ENCODE results near the gene ZDBF2. TPM values are rescaled to one million over a fixed set of nuclear protein-coding genes. Genes with fewer than 3 reads are reported as not detected.

ZDBF2 gene
- total and polyA plus RNA-seq, 2 of the 8 experiments (the other 6 are each of a cell fraction or from before 2014, with no cell fraction given), result 1.5 to 17.2 TPM

DNA sequence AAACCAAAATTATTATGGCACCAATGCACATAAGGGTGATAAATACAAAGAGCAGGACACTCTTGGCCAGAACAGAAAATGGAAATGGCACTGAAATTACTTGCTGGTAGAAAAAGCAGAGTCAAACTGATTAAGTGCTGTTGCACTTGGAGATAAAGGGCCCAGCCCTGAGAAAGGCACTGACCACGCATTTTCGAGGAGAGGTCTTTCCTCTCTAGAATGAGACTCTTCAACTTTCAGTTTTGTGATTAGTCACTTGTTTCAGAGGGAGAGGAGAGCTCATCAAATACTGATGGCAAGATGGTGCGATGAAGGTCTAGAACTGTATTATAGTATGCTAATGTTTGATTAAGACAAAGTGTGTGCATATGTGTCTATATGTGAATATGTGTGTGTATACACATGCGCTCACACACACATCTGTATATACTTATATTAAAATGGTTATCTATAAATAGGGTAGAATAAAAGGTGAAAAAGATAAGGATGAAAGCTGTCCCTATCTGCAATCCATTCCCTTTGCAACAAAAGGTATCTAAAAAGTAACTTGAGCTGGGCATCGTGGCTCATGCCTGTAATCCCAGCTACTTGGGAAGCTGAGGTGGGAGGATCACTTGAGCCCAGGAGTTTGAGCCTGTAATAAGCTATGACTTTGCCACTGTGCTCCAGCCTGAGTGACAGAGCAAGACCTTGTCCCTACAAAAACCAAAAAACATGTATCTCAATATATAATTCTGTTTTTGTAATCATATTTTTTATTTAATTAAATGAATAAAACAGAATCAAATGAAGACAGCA is 48.8 kb upstream of the ZDBF2 start:
- Histone ChIP-seq H3K56ac (replicated peaks; ENCODE audit: insufficient read length, low read depth, low read length) (no peak overlapping the region), H3K4me3 (ENCODE audit: extremely low read depth in 1 of 4, insufficient read depth in 2 of 4, low read depth in 3 of 4, low read length in 4 of 4) (no peak overlapping the region), H4K20me1 (replicated peaks in 1 of 2; ENCODE audit: control insufficient read depth in 1 of 2, insufficient read depth in 2 of 2, low read length in 2 of 2) (no peaks in the 10 kb centered on the region), H2BK12ac (ENCODE audit: low read depth, low read length) (no peak overlapping the region), H3K23ac (ENCODE audit: insufficient read length) (no peak overlapping the region), H2BK15ac (ENCODE audit: low read length) (no peak overlapping the region), H3K4me1 (replicated peaks in 1 of 4; ENCODE audit: control insufficient read depth in 3 of 4, insufficient read depth in 4 of 4, low read length in 3 of 4) (peaks cover 2 to 10% (median 7%) of the 10 kb centered on the region in 4 experiments; a peak in 6 of 7 replicates), H2AFZ (ENCODE audit: low read length) (no peak overlapping the region), H4K8ac (ENCODE audit: extremely low read depth, insufficient read depth, low read length) (no peak overlapping the region), H3K9ac (replicated peaks in 1 of 4; ENCODE audit: extremely low read depth in 1 of 4, low read depth in 3 of 4, low read length in 3 of 4) (no peak overlapping the region), H3K14ac (ENCODE audit: insufficient read length) (no peak overlapping the region), H3K79me1 (ENCODE audit: low read depth, low read length) (no peaks in the 10 kb centered on the region), H4K91ac (replicated peaks; ENCODE audit: insufficient read length, low read length) (no peak overlapping the region), H3K79me2 (ENCODE audit: control insufficient read depth in 1 of 2, insufficient read depth in 2 of 2, low read length in 2 of 2) (no peaks in the 10 kb centered on the region), H3K4ac (replicated peaks; ENCODE audit: insufficient read length, low read depth, low read length) (no peak overlapping the region), H3K36me3 (ENCODE audit: control insufficient read depth in 2 of 4, insufficient read depth in 4 of 4, low read length in 3 of 4) (no peaks in the 10 kb centered on the region), H3K23me2 (ENCODE audit: low read depth, low read length) (no peaks in the 10 kb centered on the region; the same call in 1 of the 2 replicates), H3K4me2 (ENCODE audit: insufficient read depth in 1 of 2, low read depth in 2 of 2, low read length in 2 of 2) (no peak overlapping the region), H2BK20ac (ENCODE audit: low read length) (no peak overlapping the region), H2BK120ac (replicated peaks; ENCODE audit: low read depth, low read length) (no peak overlapping the region), H4K5ac (ENCODE audit: insufficient read length, low read depth, low read length) (no peak overlapping the region), H3K27me3 (replicated peaks in 1 of 4; ENCODE audit: control insufficient read depth in 3 of 4, extremely low read depth in 1 of 4, insufficient read depth in 3 of 4, low read length in 3 of 4) (no peaks in the 10 kb centered on the region), H2AK5ac (ENCODE audit: low read depth, low read length) (no peak overlapping the region), H3K27ac (ENCODE audit: low read depth, low read length) (no peak overlapping the region), H2BK5ac (ENCODE audit: low read depth, low read length) (no peak overlapping the region), H3K9me3 (ENCODE audit: insufficient read depth in 2 of 2, low read depth in 1 of 2, low read length in 1 of 2) (peaks cover 0 to 2% of the 10 kb centered on the region in 2 experiments; a peak in 1 of 4 replicates), H3K18ac (ENCODE audit: extremely low read depth, low read length) (no peak overlapping the region)
- DNase-seq (ENCODE audit: low read depth in 1 of 2, low spot score in 2 of 2) (no peak), FAIRE-seq (no peak)
- ChIA-PET CTCF (ENCODE audit: partially characterized antibody) (interaction anchor here (1.1 to 2.7 kb wide), 4 partner anchors 29 to 61 kb away, joined by 3 to 9 read pairs (median 3); no protein-coding TSS in a partner anchor), POLR2A (ENCODE audit: partially characterized antibody) (interaction anchor here (0.6 to 1.4 kb wide), 2 partner anchors 14 to 65 kb away, joined by 3 to 5 read pairs; no protein-coding TSS in a partner anchor)
- TF ChIP-seq SIN3A (conservative IDR thresholded peaks at IDR 0.05 in 1 of 2, IDR thresholded peaks at IDR 0.05 in 1 of 2; ENCODE audit: low read depth in 1 of 2, low read length in 2 of 2) (no peak), KDM1A (IDR thresholded peaks at IDR 0.05; ENCODE audit: borderline replicate concordance, low read length) (no peak), MAFK (IDR thresholded peaks at IDR 0.05; ENCODE audit: low read depth, low read length) (no peak), CHD2 (IDR thresholded peaks at IDR 0.05; ENCODE audit: low read length) (no peak)
- WGBS, 2 experiments (ENCODE audit: extremely low coverage in 1 of 2, insufficient coverage in 1 of 2, insufficient read length in 1 of 2, insufficient replicate concordance in 2 of 2, low coverage in 1 of 2, low lambda C conversion rate in 2 of 2, missing lambda C conversion rate in 1 of 2), result 82% methylated on average over 5 of the region's 5 CpGs; no CpG with 5 or more reads in 1 of the 2 experiments

Data from H1 (cell line).